IPS-18a (cell line): Measurements from ENCODE around the gene SPATC1L.

ENCODE experiments used
- H3K27ac ChIP-seq: one replicate; pipeline ENCODE4 v1.5.1; 2013; ENCODE audit warnings: low read length
- H3K27me3 ChIP-seq: one replicate; pipeline ENCODE4 v1.6.1; 2013; ENCODE audit warnings: mild to moderate bottlenecking, low read length; ENCODE audit not compliant: control insufficient read depth, insufficient read depth
- H3K36me3 ChIP-seq: one replicate; pipeline ENCODE4 v1.6.1; 2013; ENCODE audit warnings: low read depth, low read length; ENCODE audit not compliant: control insufficient read depth
- H3K4me1 ChIP-seq: one replicate; pipeline ENCODE4 v1.6.1; 2013; ENCODE audit warnings: low read depth, low read length; ENCODE audit not compliant: control insufficient read depth
- H3K4me3 ChIP-seq: one replicate; pipeline ENCODE4 v1.5.1; 2013; ENCODE audit warnings: low read length
- H3K9ac ChIP-seq: one replicate; pipeline ENCODE4 v1.6.1; 2013; ENCODE audit warnings: mild to moderate bottlenecking, low read length, moderate library complexity
- H3K9me3 ChIP-seq: one replicate; pipeline ENCODE4 v1.6.1; 2013; ENCODE audit warnings: low read depth, low read length; ENCODE audit not compliant: control insufficient read depth

The SPATC1L gene

DNA sequence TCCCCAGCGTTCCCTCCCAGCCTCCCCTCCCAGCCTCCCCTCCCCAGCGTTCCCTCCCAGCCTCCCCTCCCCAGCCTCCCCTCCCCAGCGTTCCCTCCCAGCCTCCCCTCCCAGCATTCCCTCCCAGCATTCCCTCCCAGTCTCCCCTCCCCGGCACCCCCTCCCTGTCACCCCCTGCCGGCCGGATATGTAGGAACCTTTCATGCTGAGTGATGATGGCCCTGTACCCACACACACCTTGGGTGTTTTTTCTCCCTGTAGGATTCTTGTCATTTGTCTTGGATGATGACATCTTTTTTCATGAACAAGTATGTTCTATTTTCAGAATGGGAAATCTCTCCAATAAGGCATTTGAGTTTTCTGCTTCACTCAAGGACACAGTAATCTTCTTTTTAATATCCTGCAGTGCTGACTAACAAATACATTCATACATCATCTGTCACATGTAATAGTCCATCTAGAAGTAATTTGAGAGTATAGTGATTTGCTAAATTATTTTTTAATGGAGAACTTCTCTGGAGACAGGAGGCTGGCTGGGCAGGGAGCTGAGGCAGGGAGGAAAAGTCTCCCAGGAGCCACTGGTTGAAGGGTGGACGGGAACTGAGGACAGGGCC is 48.4 kb downstream of the SPATC1L start:
- Histone ChIP-seq H3K9ac (no peak overlapping the region), H3K27ac (no peak overlapping the region)

GRCh38 chr21:46131838-46132651 is 52.2 kb downstream of the SPATC1L start:
- Histone ChIP-seq H3K9me3 (no peaks in the 10 kb centered on the region), H3K4me3 (no peak overlapping the region), H3K27ac (no peak overlapping the region), H3K9ac (no peak overlapping the region), H3K4me1 (no peaks in the 10 kb centered on the region), H3K27me3 (no peaks in the 10 kb centered on the region), H3K36me3 (no peaks in the 10 kb centered on the region)

More for the DNA sequence above, 48.4 kb downstream of the SPATC1L start:
- Histone ChIP-seq H3K36me3 (no peaks in the 10 kb centered on the region), H3K4me3 (no peak overlapping the region), H3K27me3 (no peaks in the 10 kb centered on the region), H3K4me1 (no peaks in the 10 kb centered on the region), H3K9me3 (no peaks in the 10 kb centered on the region)

DNA sequence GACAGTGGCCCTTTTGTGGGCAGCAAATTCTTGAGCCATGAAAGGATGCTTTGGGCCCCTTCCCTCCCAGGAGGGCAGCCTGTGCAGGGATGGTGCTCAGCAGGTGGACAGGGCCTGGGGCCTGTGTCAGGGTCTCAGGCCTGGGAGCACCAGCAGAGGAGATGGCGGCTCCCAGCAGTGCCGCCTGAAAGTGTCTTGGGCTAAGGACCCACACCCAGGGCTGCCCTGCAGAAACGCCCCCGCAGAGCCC is 52.7 kb downstream of the SPATC1L start:
- Histone ChIP-seq H3K9me3 (no peaks in the 10 kb centered on the region), H3K27me3 (no peaks in the 10 kb centered on the region), H3K4me3 (no peak overlapping the region), H3K27ac (no peak overlapping the region), H3K4me1 (no peaks in the 10 kb centered on the region), H3K9ac (no peak overlapping the region), H3K36me3 (no peaks in the 10 kb centered on the region)

DNA sequence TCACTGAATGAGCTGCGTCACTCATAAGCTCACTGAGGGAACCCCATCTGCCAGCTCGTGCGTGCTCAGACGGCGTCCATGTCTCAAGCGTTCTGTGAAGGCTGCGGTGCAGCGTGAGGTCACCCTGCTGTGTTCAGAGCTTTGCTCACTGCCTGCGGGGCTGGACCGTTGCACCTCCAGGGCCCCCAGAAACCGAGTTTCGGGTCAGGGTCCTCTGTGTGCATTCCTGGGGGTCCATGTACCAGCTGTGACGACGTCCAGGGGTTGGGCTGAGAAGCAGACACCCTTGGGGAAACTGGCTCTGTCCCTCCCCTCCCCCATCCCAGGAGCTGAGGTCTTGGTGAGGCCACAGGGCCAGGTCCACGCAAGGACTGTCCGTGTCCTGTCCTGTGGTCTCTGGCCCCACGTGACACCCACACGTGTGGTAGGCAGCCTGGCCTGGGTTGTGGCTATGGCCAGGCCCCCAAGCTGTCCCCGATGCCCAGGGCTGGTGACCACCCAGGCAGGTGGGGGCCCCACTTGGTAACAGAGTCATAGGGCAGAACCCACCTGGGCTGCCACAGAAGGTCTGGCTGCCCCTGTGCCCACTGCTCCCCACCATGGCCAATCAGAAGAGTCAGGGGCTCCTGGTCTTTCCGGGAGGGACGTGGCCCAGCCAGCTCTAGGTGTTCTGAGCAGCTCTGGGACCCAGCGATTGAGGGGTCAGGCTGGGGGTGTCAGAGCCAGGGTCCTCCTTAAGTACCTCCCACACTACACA is 53.2 kb downstream of the SPATC1L start:
- H3K9me3 ChIP-seq = no peaks in the 10 kb centered on the region

GRCh38 chr21:46129846-46130651 is 54.2 kb downstream of the SPATC1L start:
- no peaks in the 10 kb centered on the region for H3K27me3 ChIP-seq
- no peaks in the 10 kb centered on the region for H3K4me1 ChIP-seq
- no peak overlapping the region for H3K4me3 ChIP-seq
- no peaks in the 10 kb centered on the region for H3K36me3 ChIP-seq
- no peak overlapping the region for H3K9ac ChIP-seq
- H3K9me3 ChIP-seq = no peaks in the 10 kb centered on the region
- no peak overlapping the region for H3K27ac ChIP-seq

More for the DNA sequence above, 53.2 kb downstream of the SPATC1L start:
- H3K27ac ChIP-seq = no peak overlapping the region
- H3K27me3 ChIP-seq = no peaks in the 10 kb centered on the region
- H3K36me3 ChIP-seq = no peaks in the 10 kb centered on the region
- H3K9ac ChIP-seq = no peak overlapping the region
- H3K4me3 ChIP-seq = no peak overlapping the region
- H3K4me1 ChIP-seq = no peaks in the 10 kb centered on the region

DNA sequence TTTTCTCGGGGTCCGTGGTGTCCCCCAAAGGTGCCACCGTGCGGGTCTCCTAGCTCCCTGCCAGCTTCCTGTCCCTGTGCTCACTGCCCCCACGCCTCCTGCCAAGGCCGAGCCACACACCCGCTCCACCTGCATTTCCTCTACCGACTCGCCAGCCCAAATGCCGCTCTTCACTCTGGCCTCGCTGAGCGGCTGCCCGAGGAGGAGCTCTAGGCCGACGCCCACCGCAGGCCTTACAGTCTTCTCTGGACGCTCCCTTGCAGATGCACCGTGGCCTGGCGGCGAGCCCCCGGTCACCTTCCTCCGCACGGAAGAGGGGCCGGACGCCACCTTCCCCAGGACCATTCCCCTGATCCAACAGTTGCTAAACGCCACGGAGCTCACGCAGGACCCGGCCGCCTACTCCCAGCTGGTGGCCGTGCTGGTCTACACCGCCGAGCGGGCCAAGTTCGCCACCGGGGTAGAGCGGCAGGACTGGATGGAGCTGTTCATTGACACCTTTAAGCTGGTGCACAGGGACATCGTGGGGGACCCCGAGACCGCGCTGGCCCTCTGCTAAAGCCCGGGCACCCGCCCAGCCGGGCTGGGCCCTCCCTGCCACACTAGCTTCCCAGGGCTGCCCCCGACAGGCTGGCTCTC is 55.2 kb downstream of the SPATC1L start:
- Histone ChIP-seq H3K36me3 (no peaks in the 10 kb centered on the region), H3K9me3 (no peaks in the 10 kb centered on the region), H3K4me3 (no peak overlapping the region), H3K4me1 (no peaks in the 10 kb centered on the region), H3K27ac (no peak overlapping the region), H3K9ac (no peak overlapping the region), H3K27me3 (no peaks in the 10 kb centered on the region)

DNA sequence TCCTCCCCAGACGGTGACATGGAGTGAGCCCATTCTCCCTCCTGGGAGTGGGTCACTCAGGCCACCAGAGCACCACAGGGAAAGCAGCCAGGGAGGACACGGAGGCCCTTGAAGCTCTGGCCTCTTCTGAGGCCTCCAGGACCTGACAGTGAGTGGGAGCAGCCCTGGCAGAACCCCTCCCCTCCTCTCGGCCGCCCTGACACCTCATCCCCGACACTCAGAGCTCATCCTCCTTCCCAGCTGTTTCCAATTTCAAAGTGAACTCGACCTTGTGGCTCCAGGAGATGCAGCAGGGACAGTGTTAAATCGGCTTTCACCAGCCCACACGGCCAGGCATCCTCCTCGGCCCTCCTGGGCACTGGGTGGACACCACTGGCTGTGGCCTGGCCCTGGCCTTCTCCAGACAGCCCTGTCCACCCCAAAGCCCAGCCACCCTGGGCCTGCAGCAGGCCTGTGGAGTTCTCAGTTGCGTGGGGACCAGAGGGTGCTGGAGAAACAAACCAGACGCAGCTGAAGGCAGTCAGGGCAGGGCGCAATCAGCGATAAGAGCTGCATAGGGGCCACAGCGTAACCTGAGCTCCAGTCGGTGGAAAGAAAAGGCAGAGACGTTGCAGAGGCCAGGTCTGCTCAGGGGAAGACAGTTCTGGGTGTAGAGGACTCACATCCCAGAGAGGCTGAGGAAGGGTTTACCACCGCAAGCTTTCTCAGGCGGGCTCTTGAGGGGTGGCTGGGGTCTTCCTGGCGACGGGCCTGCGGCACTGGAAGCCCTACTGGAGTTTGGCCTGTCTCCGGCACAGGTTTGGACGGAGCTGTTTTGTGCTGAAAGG is 55.9 kb downstream of the SPATC1L start:
- H3K9ac ChIP-seq = no peak overlapping the region
- H3K36me3 ChIP-seq = no peaks in the 10 kb centered on the region
- no peak overlapping the region for H3K4me3 ChIP-seq

DNA sequence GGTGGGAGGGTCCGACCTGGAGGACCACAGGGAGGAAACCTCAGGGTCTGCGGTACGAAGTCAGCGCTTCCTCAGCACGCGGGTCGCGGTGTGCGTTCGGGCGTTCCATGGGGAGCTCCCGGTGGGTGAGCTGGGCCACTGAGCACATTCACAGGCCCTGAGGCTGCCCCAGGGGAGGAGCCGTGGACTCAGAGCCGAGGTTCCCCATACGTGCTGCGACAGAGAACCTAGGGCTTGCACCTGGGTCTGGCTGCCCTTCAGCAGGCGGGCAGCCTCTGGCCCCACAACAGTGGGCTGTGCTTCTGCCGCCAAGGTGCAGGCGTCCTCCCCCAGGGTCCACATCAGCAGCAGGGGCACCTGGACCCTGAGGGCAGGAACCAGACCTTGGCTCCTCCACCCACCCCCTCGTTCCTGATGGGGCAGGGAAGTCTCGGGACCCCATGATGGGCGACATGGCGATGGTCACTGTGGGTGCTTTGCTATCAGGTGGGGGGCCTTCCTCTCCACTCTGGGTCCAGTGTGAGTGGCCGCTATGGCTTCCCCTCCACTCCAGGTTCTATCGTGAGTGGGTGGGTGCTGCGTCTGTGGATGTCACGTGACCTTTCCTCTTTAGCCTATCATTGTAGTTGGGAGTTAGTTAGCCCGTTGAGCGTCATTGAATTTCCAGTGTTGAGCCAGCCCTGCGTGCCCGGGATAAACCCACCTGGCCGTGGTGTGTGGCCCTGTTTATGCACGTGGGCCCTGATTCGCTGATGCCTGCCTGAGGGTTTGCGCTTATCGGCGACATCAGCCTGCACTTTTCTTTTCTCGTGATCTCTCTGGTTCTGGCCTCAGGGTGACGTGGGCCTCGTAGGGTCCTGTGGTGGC is 56.8 kb downstream of the SPATC1L start:
- H3K36me3 ChIP-seq = no peaks in the 10 kb centered on the region
- H3K27ac ChIP-seq = no peak overlapping the region
- H3K9ac ChIP-seq = no peak overlapping the region
- H3K9me3 ChIP-seq = no peaks in the 10 kb centered on the region
- no peaks in the 10 kb centered on the region for H3K27me3 ChIP-seq
- no peak overlapping the region for H3K4me3 ChIP-seq
- no peaks in the 10 kb centered on the region for H3K4me1 ChIP-seq

More for the DNA sequence above, 55.9 kb downstream of the SPATC1L start:
- H3K4me1 ChIP-seq = no peaks in the 10 kb centered on the region
- no peaks in the 10 kb centered on the region for H3K9me3 ChIP-seq
- no peak overlapping the region for H3K27ac ChIP-seq
- H3K27me3 ChIP-seq = no peaks in the 10 kb centered on the region

- Histone ChIP-seq H3K4me1 (no peaks in the 10 kb centered on the region), H3K9ac (no peak overlapping the region), H3K9me3 (no peaks in the 10 kb centered on the region), H3K27ac (no peak overlapping the region), H3K4me3 (no peak overlapping the region), H3K27me3 (no peaks in the 10 kb centered on the region), H3K36me3 (no peaks in the 10 kb centered on the region)
Measured at GRCh38 chr21:46126309-46127238, 57.7 kb downstream of the SPATC1L start.
